H9 (cell line): ENCODE results near the gene TCF7L2. TPM values are rescaled to one million over a fixed set of nuclear protein-coding genes. Genes with fewer than 3 reads are reported as not detected.

Experiments
- DNase-seq: peaks from one replicate; pipeline ENCODE4 v3.0.0-alpha.2; 2017
- H2AFZ ChIP-seq: one replicate; pipeline ENCODE4 v1.6.1; 2013; ENCODE audit warnings: mild to moderate bottlenecking, low read length, control low read depth, moderate library complexity
- H2AK5ac ChIP-seq: 2 replicates; pipeline ENCODE4 v1.6.1; 2013; ENCODE audit warnings: low read length, control low read depth, mixed read lengths; ENCODE audit not compliant: insufficient read length
- H2BK120ac ChIP-seq: one replicate; pipeline ENCODE4 v1.6.1; 2013; ENCODE audit warnings: low read depth, mild to moderate bottlenecking, low read length, control low read depth, inconsistent platforms; ENCODE audit not compliant: poor library complexity, severe bottlenecking
- H2BK12ac ChIP-seq: 2 replicates; pipeline ENCODE4 v1.6.1; 2013; ENCODE audit warnings: low read length, control low read depth, mixed read lengths, low read depth; ENCODE audit not compliant: insufficient read length
- H2BK15ac ChIP-seq: 2 replicates; pipeline ENCODE4 v1.6.1; 2013; ENCODE audit warnings: low read depth, low read length, control low read depth
- H2BK20ac ChIP-seq: one replicate; pipeline ENCODE4 v1.6.1; 2013; ENCODE audit warnings: low read depth, mild to moderate bottlenecking, low read length, control low read depth, inconsistent platforms; ENCODE audit not compliant: poor library complexity, severe bottlenecking
- H2BK5ac ChIP-seq: 2 replicates; pipeline ENCODE4 v1.6.1; 2013; ENCODE audit warnings: low read length, control low read depth, mixed read lengths; ENCODE audit not compliant: insufficient read length
- H3K14ac ChIP-seq: 2 replicates; pipeline ENCODE4 v1.6.1; 2013; ENCODE audit warnings: low read length, control low read depth; ENCODE audit not compliant: insufficient read depth
- H3K18ac ChIP-seq: 2 replicates; pipeline ENCODE4 v1.6.1; 2013; ENCODE audit warnings: low read depth, mild to moderate bottlenecking, mixed read lengths, low read length, control low read depth; ENCODE audit not compliant: insufficient read length
- H3K23ac ChIP-seq: 2 replicates; pipeline ENCODE4 v1.6.1; 2013; ENCODE audit warnings: low read length, control low read depth, mixed read lengths, low read depth; ENCODE audit not compliant: insufficient read length
- H3K23me2 ChIP-seq: 2 replicates; pipeline ENCODE4 v1.6.1; 2013; ENCODE audit warnings: low read depth, mild to moderate bottlenecking, mixed read lengths, low read length, control low read depth; ENCODE audit not compliant: insufficient read length, poor library complexity, severe bottlenecking
- H3K27ac ChIP-seq: 2 replicates; pipeline ENCODE4 v1.5.1; 2013; ENCODE audit warnings: low read length, control low read depth, mixed read lengths, low read depth; ENCODE audit not compliant: insufficient read length
- H3K27me3 ChIP-seq: 2 replicates; pipeline ENCODE4 v1.6.1; 2013; ENCODE audit warnings: low read length, control low read depth, inconsistent platforms; ENCODE audit not compliant: insufficient read depth
- H3K4ac ChIP-seq: 2 replicates; pipeline ENCODE4 v1.6.1; 2013; ENCODE audit warnings: low read depth, mild to moderate bottlenecking, control low read depth, inconsistent platforms, low read length, moderate library complexity
- H3K4me1 ChIP-seq: 2 replicates; pipeline ENCODE4 v1.6.1; 2013; ENCODE audit warnings: low read length, control low read depth, inconsistent platforms; ENCODE audit not compliant: insufficient read depth
- H3K4me2 ChIP-seq: 2 replicates; pipeline ENCODE4 v1.6.1; 2013; ENCODE audit warnings: low read length, control low read depth, mixed read lengths; ENCODE audit not compliant: insufficient read length, insufficient read depth
- H3K56ac ChIP-seq: 2 replicates; pipeline ENCODE4 v1.6.1; 2013; ENCODE audit warnings: low read depth, mild to moderate bottlenecking, mixed read lengths, low read length, control low read depth; ENCODE audit not compliant: insufficient read length
- H3K79me1 ChIP-seq: 2 replicates; pipeline ENCODE4 v1.6.1; 2013; ENCODE audit warnings: low read depth, mild to moderate bottlenecking, moderate library complexity, low read length, control low read depth, inconsistent platforms; ENCODE audit not compliant: insufficient read depth, poor library complexity, severe bottlenecking
- H3K79me2 ChIP-seq: 2 replicates; pipeline ENCODE4 v1.6.1; 2013; ENCODE audit warnings: low read length, control low read depth, inconsistent platforms; ENCODE audit not compliant: insufficient read depth
- H3K9ac ChIP-seq: 2 replicates; pipeline ENCODE4 v1.6.1; 2013; ENCODE audit warnings: low read length, control low read depth, mixed read lengths; ENCODE audit not compliant: insufficient read length; ENCODE audit errors: extremely low read depth
- H3K9me3 ChIP-seq: one replicate; pipeline ENCODE4 v1.6.1; 2013; ENCODE audit warnings: low read depth, low read length, inconsistent platforms; ENCODE audit not compliant: control insufficient read depth
- H3T11ph ChIP-seq: one replicate; pipeline ENCODE4 v1.6.1; 2013; ENCODE audit warnings: mild to moderate bottlenecking, low read length, control low read depth, inconsistent platforms
- H4K20me1 ChIP-seq: one replicate; pipeline ENCODE4 v1.6.1; 2013; ENCODE audit not compliant: control insufficient read depth, insufficient read length, insufficient read depth
- H4K5ac ChIP-seq: 2 replicates; pipeline ENCODE4 v1.6.1; 2013; ENCODE audit warnings: low read depth, mild to moderate bottlenecking, mixed read lengths, low read length, control low read depth; ENCODE audit not compliant: insufficient read length
- H4K8ac ChIP-seq: replicated peaks from 2 replicates; pipeline ENCODE4 v1.6.1; 2013; ENCODE audit warnings: low read length, control low read depth, mixed read lengths, low read depth; ENCODE audit not compliant: insufficient read length
- H4K91ac ChIP-seq: 2 replicates; pipeline ENCODE4 v1.6.1; 2013; ENCODE audit warnings: low read depth, mild to moderate bottlenecking, moderate library complexity, mixed read lengths, low read length, control low read depth; ENCODE audit not compliant: insufficient read length
- H3K27ac Mint-ChIP-seq, 3 experiments: 2 replicates in 2 of 3; 3 replicates in 1 of 3; pipeline ENCODE4 v1.8.0; 2020 to 2021; ENCODE audit warnings: mixed read lengths in 3 of 3, mild to moderate bottlenecking in 1 of 3, moderate library complexity in 1 of 3
- H3K27me3 Mint-ChIP-seq: 2 replicates; pipeline ENCODE4 v1.8.0; 2021; ENCODE audit warnings: low read depth, mild to moderate bottlenecking, moderate library complexity, mixed read lengths
- H3K36me3 Mint-ChIP-seq, 3 experiments: 2 replicates in 2 of 3; 3 replicates in 1 of 3; pipeline ENCODE4 v1.8.0; 2020 to 2021; ENCODE audit warnings: low read depth in 3 of 3, mixed read lengths in 3 of 3; ENCODE audit not compliant: insufficient read depth in 1 of 3
- H3K4me1 Mint-ChIP-seq, 2 experiments: 2 replicates each; pipeline ENCODE4 v1.8.0; 2020; ENCODE audit warnings: mixed read lengths in 2 of 2
- H3K4me3 Mint-ChIP-seq, 2 experiments: 2 replicates in 1 of 2; 3 replicates in 1 of 2; pipeline ENCODE4 v1.8.0; 2020 to 2021; ENCODE audit warnings: mild to moderate bottlenecking in 2 of 2, mixed read lengths in 2 of 2, moderate library complexity in 1 of 2
- H3K9me3 Mint-ChIP-seq, 2 experiments: 2 replicates in 1 of 2; 3 replicates in 1 of 2; pipeline ENCODE4 v1.8.0; 2020; ENCODE audit warnings: mild to moderate bottlenecking in 2 of 2, mixed read lengths in 2 of 2, moderate library complexity in 1 of 2
- CTCF ChIP-seq: fragments of 200-600 bp; sonication (generic); conservative IDR thresholded peaks from 3 replicates; pipeline ENCODE4 v1.8.0; 2021; ENCODE audit warnings: antibody characterized with exemption, mild to moderate bottlenecking
- WGBS: extraction: QIAGEN DNeasy Blood & Tissue Kit; methylation state at CpG from one replicate; pipeline ENCODE4 v1.1.7; 2013; ENCODE audit warnings: missing lambda C conversion rate, low lambda C conversion rate, mixed read lengths; ENCODE audit not compliant: insufficient read length; ENCODE audit errors: extremely low coverage; 5-methylcytosine and 5-hydroxymethylcytosine counted together
- total RNA-seq: library from RNA; stranded (reverse); gene quantifications from 2 replicates; pipeline ENCODE4 v1.2.1, GENCODE V29; 2021

TCF7L2 gene
- total RNA-seq, 1 experiment from 2014 or later, result 71.1 TPM

GRCh38 chr10:113015201-113015600 is 65.2 kb downstream of the TCF7L2 start:
- Histone ChIP-seq H2BK120ac (no peak overlapping the region), H4K91ac (no peak overlapping the region), H4K20me1 (no peaks in the 10 kb centered on the region), H2BK20ac (no peak overlapping the region), H3K23me2 (no peaks in the 10 kb centered on the region), H3K79me1 (peaks cover 23% of the 10 kb centered on the region), H3K27me3 (no peaks in the 10 kb centered on the region), H3K23ac (no peak overlapping the region), H3K9me3 (no peaks in the 10 kb centered on the region), H4K5ac (no peak overlapping the region), H2AFZ (no peak overlapping the region), H2BK12ac (no peak overlapping the region), H2BK5ac (no peak overlapping the region), H2BK15ac (no peak overlapping the region), H3K4me1 (peaks cover 18% of the 10 kb centered on the region), H3K9ac (no peak overlapping the region), H3K4me2 (no peak overlapping the region), H3K14ac (no peak overlapping the region), H3K18ac (no peak overlapping the region), H3K79me2 (peaks cover 47% of the 10 kb centered on the region; the same call in 1 of the 2 replicates), H3T11ph (no peak overlapping the region), H3K56ac (no peak overlapping the region), H3K27ac (no peak overlapping the region), H2AK5ac (no peak overlapping the region), H4K8ac (no peak overlapping the region), H3K4ac (no peak overlapping the region)
- H3K4me1 Mint-ChIP-seq, result peaks cover 72 to 86% of the 10 kb centered on the region in 2 experiments
- no peak for TF ChIP-seq CTCF
- WGBS, result no CpG with 5 or more reads among the region's 4 CpGs
- H3K27me3 Mint-ChIP-seq, result no peaks in the 10 kb centered on the region
- H3K4me3 Mint-ChIP-seq, result no peak overlapping the region
- no peak overlapping the region; a peak in 1 of 7 replicates for H3K27ac Mint-ChIP-seq
- DNase-seq, result no peak
- H3K9me3 Mint-ChIP-seq, result no peaks in the 10 kb centered on the region; a peak in 1 of 5 replicates
- peaks cover 10 to 23% (median 13%) of the 10 kb centered on the region in 3 experiments for H3K36me3 Mint-ChIP-seq
